Smooth muscle cell (in vitro differentiated cells): ENCODE data around the gene GRIK4. TPM values are rescaled to one million over a fixed set of nuclear protein-coding genes. Genes with fewer than 3 reads are reported as not detected.

Experiments used
- DNase-seq: peaks from one replicate; lab custom pipeline; 2025; ENCODE audit not compliant: unreplicated experiment; lab: John Stamatoyannopoulos, UW
- H2AFZ ChIP-seq: fragments of 200-600 bp; sonication (generic); 2 replicates; pipeline ENCODE4 v1.6.0; 2016; ENCODE audit warnings: antibody characterized with exemption, low read depth, mild to moderate bottlenecking
- H3F3A ChIP-seq: fragments of 200-600 bp; sonication (generic); 2 replicates; pipeline ENCODE4 v1.6.0; 2017; ENCODE audit warnings: antibody characterized with exemption, low read depth
- H3K27ac ChIP-seq: fragments of 200-600 bp; sonication (generic); 2 replicates; pipeline ENCODE4 v1.5.1; 2016; ENCODE audit warnings: low read depth, mild to moderate bottlenecking
- H3K27me3 ChIP-seq: fragments of 200-600 bp; sonication (generic); 2 replicates; pipeline ENCODE4 v1.6.1; 2016; ENCODE audit warnings: low read depth, mild to moderate bottlenecking
- H3K36me3 ChIP-seq: fragments of 200-600 bp; sonication (generic); 2 replicates; pipeline ENCODE4 v1.5.1; 2016; ENCODE audit warnings: low read depth
- H3K4me1 ChIP-seq: fragments of 200-600 bp; sonication (generic); 2 replicates; pipeline ENCODE4 v1.5.1; 2016; ENCODE audit warnings: low read depth
- H3K4me2 ChIP-seq: fragments of 200-600 bp; sonication (generic); 2 replicates; pipeline ENCODE4 v1.6.0; 2016; ENCODE audit warnings: mild to moderate bottlenecking
- H3K4me3 ChIP-seq: fragments of 200-600 bp; sonication (generic); 2 replicates; pipeline ENCODE4 v1.5.1; 2016; ENCODE audit warnings: mild to moderate bottlenecking
- H3K79me2 ChIP-seq: fragments of 200-600 bp; sonication (generic); 2 replicates; pipeline ENCODE4 v1.6.0; 2016; ENCODE audit warnings: low read depth, mild to moderate bottlenecking
- H3K9ac ChIP-seq: fragments of 200-600 bp; sonication (generic); 2 replicates; pipeline ENCODE4 v1.6.0; 2016; ENCODE audit warnings: low read depth
- H3K9me3 ChIP-seq: fragments of 200-600 bp; sonication (generic); replicated peaks from 2 replicates; pipeline ENCODE4 v1.5.1; 2016; ENCODE audit warnings: low read depth
- H4K20me1 ChIP-seq: fragments of 200-600 bp; sonication (generic); 2 replicates; pipeline ENCODE4 v1.6.0; 2016; ENCODE audit warnings: low read depth
- CTCF ChIP-seq: fragments of 200-600 bp; sonication (generic); IDR thresholded peaks from 2 replicates; pipeline ENCODE4 v1.5.1; 2017; ENCODE audit warnings: borderline replicate concordance, mild to moderate bottlenecking, antibody characterized with exemption; ENCODE audit not compliant: insufficient read depth, poor library complexity, severe bottlenecking
- WGBS: methylation state at CpG from one replicate; pipeline ENCODE4 v1.1.7; 2016; ENCODE audit warnings: low lambda C conversion rate; 5-methylcytosine and 5-hydroxymethylcytosine counted together
- polyA plus RNA-seq: library from polyadenylated mRNA; unstranded; fragments of >200 nt; fragmentation: Nextera tagmentation; extraction: Ambion mirVana; gene quantifications from 2 replicates; pipeline ENCODE4 v1.2.1, GENCODE V29; 2016
- total RNA-seq: library from RNA; depleted of rRNA; stranded (reverse); fragments of >200 nt; gene quantifications from 2 replicates; pipeline ENCODE4 v1.2.3, GENCODE V29; 2014

The GRIK4 gene
- total and polyA plus RNA-seq, 2 experiments from 2014 or later = not detected

- Histone ChIP-seq H3K27me3 (peaks cover 13% of the 10 kb centered on the region), H3K27ac (no peak overlapping the region), H4K20me1 (no peaks in the 10 kb centered on the region), H2AFZ (no peak overlapping the region), H3K79me2 (no peaks in the 10 kb centered on the region), H3K9ac (no peak overlapping the region), H3K4me3 (no peak overlapping the region), H3K4me1 (no peaks in the 10 kb centered on the region), H3K36me3 (no peaks in the 10 kb centered on the region), H3K9me3 (no peaks in the 10 kb centered on the region), H3F3A (no peaks in the 10 kb centered on the region), H3K4me2 (no peak overlapping the region)
- 83% methylated on average over 10 of the region's 10 CpGs for WGBS
- no peak for DNase-seq
- no peak for TF ChIP-seq CTCF
These were observed 466.0 kb downstream of the GRIK4 start for GRCh38 chr11:120977266-120978137.

GRCh38 chr11:120978701-120979100 lies 467.2 kb downstream of the GRIK4 start:
- Histone ChIP-seq H3K4me2 (no peak overlapping the region), H2AFZ (no peak overlapping the region), H3K36me3 (no peaks in the 10 kb centered on the region), H3K27me3 (peaks cover 13% of the 10 kb centered on the region), H3K9ac (no peak overlapping the region), H3F3A (no peaks in the 10 kb centered on the region), H3K9me3 (no peaks in the 10 kb centered on the region), H4K20me1 (no peaks in the 10 kb centered on the region), H3K79me2 (no peaks in the 10 kb centered on the region), H3K4me1 (no peaks in the 10 kb centered on the region), H3K27ac (no peak overlapping the region), H3K4me3 (no peak overlapping the region)
- no peak for DNase-seq
- TF ChIP-seq CTCF = no peak
- 77% methylated on average over 3 of the region's 3 CpGs for WGBS

- TF ChIP-seq CTCF = peak; percentile 31
- Histone ChIP-seq H4K20me1 (no peaks in the 10 kb centered on the region), H3K9ac (no peak overlapping the region), H3K27me3 (peaks cover 14% of the 10 kb centered on the region), H3K36me3 (no peaks in the 10 kb centered on the region), H2AFZ (peak overlapping the region; percentile 91), H3K79me2 (no peaks in the 10 kb centered on the region), H3K4me2 (peak overlapping the region; percentile 94), H3K4me3 (peak overlapping the region; percentile 69), H3F3A (no peaks in the 10 kb centered on the region), H3K9me3 (no peaks in the 10 kb centered on the region), H3K27ac (no peak overlapping the region), H3K4me1 (no peaks in the 10 kb centered on the region)
- peak; percentile 39 for DNase-seq
- WGBS = 6% methylated on average over 48 of the region's 72 CpGs
These were observed 474.4 kb downstream of the GRIK4 start for GRCh38 chr11:120985718-120986569.
